GM12878 (cell line): ENCODE data around the gene RAB22A. TPM values are rescaled to one million over a fixed set of nuclear protein-coding genes. Genes with fewer than 3 reads are reported as not detected.

Experiments
- ATAC-seq: fragments of 200-7000 bp; cut with Tn5 transposase; 3 replicates; pipeline ENCODE4 v1.9.1; 2020; ENCODE audit warnings: mild to moderate bottlenecking, moderate library complexity
- BruUV-seq: library from RNA; stranded (reverse); fragments of 400-500 nt; replicated peaks from 2 replicates; lab custom pipeline; 2021; lab: Mats Ljungman, UMichigan
- CTCF ChIA-PET: fragments of 300-600 bp; sonication (Branson Sonifier 250); formaldehyde crosslinking; extraction: SDS; loops from one replicate; lab custom pipeline; 2021; ENCODE audit warnings: inconsistent platforms; lab: Yijun Ruan, JAX
- POLR2A ChIA-PET: fragments of 350-600 bp; formaldehyde crosslinking; extraction: SDS; loops from one replicate; lab custom pipeline; 2021; ENCODE audit warnings: inconsistent platforms; lab: Charles Lee
- RAD21 ChIA-PET: fragments of 300-600 bp; sonication (Branson Sonifier 250); formaldehyde crosslinking; loops from one replicate; lab custom pipeline; 2023; ENCODE audit warnings: antibody characterized with exemption; ENCODE audit not compliant: unreplicated experiment; lab: Charles Lee
- SMC1A ChIA-PET: fragments of 300-600 bp; sonication (Branson Sonifier 250); formaldehyde crosslinking; loops from one replicate; lab custom pipeline; 2023; ENCODE audit not compliant: unreplicated experiment, uncharacterized antibody; lab: Charles Lee
- DNase-seq: peaks from one replicate; pipeline ENCODE4 v3.0.0-alpha.2; 2011; ENCODE audit warnings: low read depth, low spot score
- FAIRE-seq: peaks from 3 replicates; lab custom pipeline; 2011; peaks lifted over from hg19 to GRCh38; lab: Jason Lieb, UNC
- H2AFZ ChIP-seq: 2 replicates; pipeline ENCODE4 v1.6.0; 2011; ENCODE audit warnings: low read depth, low read length, control low read depth; ENCODE audit not compliant: control insufficient read depth
- H3K27ac ChIP-seq: 2 replicates; pipeline ENCODE4 v1.5.1; 2011; ENCODE audit warnings: control low read depth; ENCODE audit not compliant: control insufficient read depth, insufficient read depth
- H3K27me3 ChIP-seq, 2 experiments: replicated peaks in 1 of 2; 2 replicates each; pipeline versions ENCODE4 v1.6.0 to v1.6.1; 2011; ENCODE audit warnings: low read length in 1 of 2; ENCODE audit not compliant: control insufficient read depth in 2 of 2, insufficient read depth in 2 of 2
- H3K36me3 ChIP-seq, 2 experiments: 2 replicates each; pipeline ENCODE4 v1.5.1; 2011; ENCODE audit warnings: low read length in 1 of 2; ENCODE audit not compliant: control insufficient read depth in 2 of 2, insufficient read depth in 2 of 2
- H3K4me1 ChIP-seq: 2 replicates; pipeline ENCODE4 v1.6.1; 2011; ENCODE audit warnings: mild to moderate bottlenecking, low read length, moderate library complexity, mixed read lengths; ENCODE audit not compliant: control insufficient read depth, insufficient read depth
- H3K4me2 ChIP-seq: 2 replicates; pipeline ENCODE4 v1.6.0; 2011; ENCODE audit warnings: control low read depth; ENCODE audit not compliant: control insufficient read depth, insufficient read depth
- H3K4me3 ChIP-seq: fragments of 200-600 bp; sonication (generic); 2 replicates; pipeline ENCODE4 v1.5.1; 2016
- H3K79me2 ChIP-seq: 2 replicates; pipeline ENCODE4 v1.6.0; 2011; ENCODE audit warnings: low read length; ENCODE audit not compliant: control insufficient read depth, insufficient read depth
- H3K9ac ChIP-seq: 2 replicates; pipeline ENCODE4 v1.8.0; 2011; ENCODE audit warnings: low read length, control low read depth, mixed read lengths; ENCODE audit not compliant: control insufficient read depth, insufficient read depth
- H3K9me3 ChIP-seq: replicated peaks from 3 replicates; pipeline ENCODE4 v1.5.1; 2011; ENCODE audit warnings: mild to moderate bottlenecking, low read length; ENCODE audit not compliant: control insufficient read depth, insufficient read depth
- H4K20me1 ChIP-seq: 2 replicates; pipeline ENCODE4 v1.6.0; 2011; ENCODE audit not compliant: control insufficient read depth, insufficient read depth
- ATF3 ChIP-seq: IDR thresholded peaks from 2 replicates; pipeline ENCODE4 v1.6.1; 2011; ENCODE audit warnings: low read depth, mild to moderate bottlenecking, low read length, moderate library complexity, borderline replicate concordance; ENCODE audit errors: extremely low read depth
- BCL3 ChIP-seq: IDR thresholded peaks from 2 replicates; pipeline ENCODE4 v1.6.1; 2011; ENCODE audit warnings: borderline replicate concordance, low read depth, mild to moderate bottlenecking, moderate library complexity, low read length; ENCODE audit not compliant: insufficient read depth, poor library complexity, severe bottlenecking
- BRCA1 ChIP-seq: IDR thresholded peaks from 2 replicates; pipeline ENCODE4 v1.6.1; 2011; ENCODE audit warnings: low read depth, low read length, improper control_type of control experiment
- CHD1 ChIP-seq: IDR thresholded peaks from 2 replicates; pipeline ENCODE4 v1.6.1; 2012; ENCODE audit warnings: low read depth, low read length, improper control_type of control experiment
- CHD4 ChIP-seq: fragments of 200-600 bp; sonication (generic); IDR thresholded peaks from 2 replicates; pipeline ENCODE4 v1.6.1; 2016; ENCODE audit warnings: mild to moderate bottlenecking
- KAT2A ChIP-seq: conservative IDR thresholded peaks from 2 replicates; pipeline ENCODE4 v1.6.1; 2011; ENCODE audit warnings: low read depth, low read length; ENCODE audit not compliant: control insufficient read depth
- RELB ChIP-seq: fragments of 450-650 bp; IDR thresholded peaks from 2 replicates; pipeline ENCODE4 v1.6.1; 2017; ENCODE audit warnings: low read depth, mild to moderate bottlenecking, moderate library complexity
- STAT1 ChIP-seq: fragments of 450-650 bp; conservative IDR thresholded peaks from 2 replicates; pipeline ENCODE4 v1.6.1; 2014; ENCODE audit warnings: antibody characterized with exemption, mild to moderate bottlenecking
- WGBS: methylation state at CpG from one replicate; pipeline ENCODE4 v1.1.6; 2016; ENCODE audit warnings: low lambda C conversion rate; ENCODE audit not compliant: insufficient replicate concordance, insufficient coverage; ENCODE audit errors: missing lambda C conversion rate; 5-methylcytosine and 5-hydroxymethylcytosine counted together
- in situ Hi-C: fragments of 300-500 bp; cut with MboI; formaldehyde crosslinking; loops from 9 replicates; pipeline ENCODE4 v1.14.3; 2018; ENCODE audit warnings: mixed read lengths
- intact Hi-C: fragments of 100-400 bp; cut with micrococcal nuclease; formaldehyde crosslinking; loops from one replicate; pipeline ENCODE4 v1.14.2; 2022; ENCODE audit not compliant: unreplicated experiment
- polyA plus RNA-seq, 11 experiments: library from polyadenylated mRNA; depleted of rRNA in 4 of 11; unstranded in 6 of 11; stranded (reverse) in 5 of 11; fragments of >200 nt; fragmentation: Nextera tagmentation in 4 of 11; fragmentation: Illumina TruSeq in 1 of 11; extraction: Ambion mirVana in 4 of 11; extraction: Trizol in 1 of 11; gene quantifications; 1 replicate in 1 of 11; 2 replicates in 10 of 11; pipeline versions ENCODE4 v1.2.1 to v1.2.3, GENCODE V29; 2011 to 2016; ENCODE audit warnings: inconsistent platforms in 2 of 11, missing spikeins in 2 of 11, low read depth in 1 of 11
- total RNA-seq, 4 experiments: library from RNA; depleted of rRNA in 3 of 4; stranded (reverse); fragments of >200 nt in 3 of 4; fragmentation: Illumina TruSeq in 1 of 4; extraction: Trizol in 1 of 4; gene quantifications; 2 replicates each; pipeline versions ENCODE4 v1.2.1 to v1.2.3, GENCODE V29; 2013 to 2021

The RAB22A gene
- total and polyA plus RNA-seq, 10 of the 15 experiments (the other 5 are each of a cell fraction or from before 2014, with no cell fraction given) = 2.7 to 12.0 (median 10.0) TPM

GRCh38 chr20:58322083-58322482 lies 12.6 kb downstream of the RAB22A start:
- RAD21 ChIA-PET = interaction anchor here (1.0 kb wide), 1 partner anchor 9 kb away, joined by 3 read pairs; no protein-coding TSS in a partner anchor
- CTCF ChIA-PET = interaction anchor here (0.6 to 1.0 kb wide), 3 partner anchors 9 to 70 kb away, joined by 3 to 5 read pairs (median 3); no protein-coding TSS in a partner anchor
- H3K27me3 ChIP-seq = no peaks in the 10 kb centered on the region

More at GRCh38 chr20:58322083-58322482, 12.6 kb downstream of the RAB22A start:
- intact Hi-C loops = no loop called here
- ChIA-PET POLR2A (no interaction called here), SMC1A (interaction anchor here (0.6 to 1.2 kb wide), 3 partner anchors 26 to 140 kb away, joined by 3 to 5 read pairs (median 3); no protein-coding TSS in a partner anchor)
- Histone ChIP-seq H4K20me1 (no peaks in the 10 kb centered on the region), H2AFZ (no peak overlapping the region), H3K36me3 (no peaks in the 10 kb centered on the region; a peak in 1 of 4 replicates)
- FAIRE-seq (no peak), DNase-seq (no peak)
- no TSS peak for BruUV-seq
- no peak for TF ChIP-seq BCL3
- no peak for TF ChIP-seq STAT1
- no peak for TF ChIP-seq ATF3
- TF ChIP-seq RELB = no peak
- TF ChIP-seq CHD1 = no peak
- TF ChIP-seq BRCA1 = no peak
- TF ChIP-seq KAT2A = no peak
- TF ChIP-seq CHD4 = no peak
- TF ChIP-seq, all 136 proteins: peak for 0
- no peak overlapping the region for H3K9ac ChIP-seq
- no peak overlapping the region for H3K4me3 ChIP-seq
- no peaks in the 10 kb centered on the region for H3K9me3 ChIP-seq
- in situ Hi-C loops = no loop called here
- peaks cover 15% of the 10 kb centered on the region for H3K79me2 ChIP-seq
- WGBS = 93% methylated on average over 5 of the region's 5 CpGs
- no peak for ATAC-seq
- H3K4me2 ChIP-seq = no peak overlapping the region
- H3K4me1 ChIP-seq = no peaks in the 10 kb centered on the region
- H3K27ac ChIP-seq = no peak overlapping the region
